Stimulated activated CD8-positive, alpha-beta memory T cell treated with anti-CD3 and anti-CD28 coated beads, Interleukin-2, amount 100 ng/mL, for 1 hour (primary cell): ENCODE results near the gene TSPAN32.
"Not testable (repeated sequence)": the region's sequence is repeated elsewhere in the genome, so short reads cannot be mapped to it uniquely, and the experiment has no call there.

Source experiments
- DNase-seq, 2 donors: peaks; one replicate each; pipeline ENCODE4 v3.0.0-alpha.2; 2020; ENCODE audit warnings: low read depth in 2 of 2

The TSPAN32 gene

DNA sequence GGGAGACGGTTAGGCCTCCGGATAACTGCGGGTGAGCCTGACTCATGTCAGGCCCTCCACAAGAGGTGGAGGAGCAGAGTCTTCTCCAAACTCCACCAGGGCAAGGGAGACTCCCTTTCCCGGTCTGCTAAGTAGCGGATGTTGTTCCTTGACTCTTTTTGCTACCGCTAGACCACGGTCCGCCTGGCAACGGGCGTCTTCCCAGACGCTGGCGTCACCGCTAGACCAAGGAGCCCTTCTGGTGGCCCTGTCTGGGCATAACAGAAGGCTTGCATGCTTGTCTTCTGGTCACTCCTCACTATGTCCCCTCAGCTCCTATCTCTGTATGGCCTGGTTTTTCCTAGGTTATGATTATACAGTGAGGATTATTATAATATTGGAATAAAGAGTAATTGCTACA, 15.5 kb upstream of the TSPAN32 start:
- not testable (repeated sequence) for DNase-seq

DNA sequence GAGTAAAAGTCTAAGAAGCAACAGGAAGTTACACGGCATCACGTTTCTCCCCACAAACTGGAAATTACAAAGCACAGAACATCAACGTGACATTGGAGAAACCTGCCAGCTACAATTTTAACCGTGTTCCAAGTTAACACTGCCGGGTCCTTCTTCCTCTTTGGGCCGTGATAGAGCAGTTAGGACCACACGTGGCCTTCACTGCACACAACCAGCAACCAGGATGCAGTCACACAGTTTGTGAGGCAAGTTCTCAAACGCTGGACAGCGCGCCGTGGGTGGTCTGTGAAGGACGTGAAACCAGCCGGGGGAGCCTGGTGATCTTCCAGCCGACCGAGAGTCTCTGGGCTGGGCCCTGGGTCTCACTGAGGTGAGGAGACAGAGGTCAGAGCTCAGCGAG, 14.7 kb upstream of the TSPAN32 start:
- no peak for DNase-seq

DNA sequence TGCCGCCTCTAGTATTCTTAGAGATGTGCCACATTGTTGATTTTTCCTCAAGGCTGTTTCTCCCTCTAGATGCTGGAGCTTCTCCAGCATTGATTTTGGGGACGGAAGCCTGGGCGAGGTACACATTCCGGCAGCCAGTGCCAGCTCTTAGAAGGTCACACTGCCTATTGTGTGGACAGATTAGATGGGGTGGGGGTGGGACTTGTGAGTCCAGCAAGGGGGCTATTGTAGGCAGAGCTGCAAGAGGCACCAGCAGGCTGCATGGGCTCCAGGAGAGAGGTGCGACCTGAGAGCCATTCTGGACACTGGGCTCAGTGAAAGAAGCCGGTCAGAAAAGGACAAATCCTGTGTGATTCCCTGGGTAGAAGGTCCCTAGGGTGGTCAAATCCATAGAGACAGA, 12.5 kb upstream of the TSPAN32 start:
- DNase-seq = no peak

DNA sequence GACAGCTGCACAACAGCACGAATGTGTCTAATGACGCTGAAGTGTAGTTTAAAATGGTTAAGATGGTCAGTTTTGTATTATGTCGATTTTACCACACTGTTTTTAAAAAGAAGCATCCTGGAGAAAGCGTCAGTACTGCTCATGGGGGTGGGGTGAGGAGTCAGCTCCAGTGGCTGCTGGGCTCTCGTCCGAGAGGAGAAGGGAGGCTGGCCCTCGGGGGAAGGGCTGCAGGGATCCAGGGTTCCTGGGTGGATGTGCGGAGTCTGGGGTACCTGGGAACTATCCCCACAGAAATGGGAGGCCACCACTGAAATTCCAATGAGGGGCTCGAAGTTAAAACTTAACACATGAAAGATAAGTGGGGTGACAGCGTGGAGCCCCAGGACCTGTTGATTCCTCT, 12.0 kb upstream of the TSPAN32 start:
- no peak for DNase-seq

DNA sequence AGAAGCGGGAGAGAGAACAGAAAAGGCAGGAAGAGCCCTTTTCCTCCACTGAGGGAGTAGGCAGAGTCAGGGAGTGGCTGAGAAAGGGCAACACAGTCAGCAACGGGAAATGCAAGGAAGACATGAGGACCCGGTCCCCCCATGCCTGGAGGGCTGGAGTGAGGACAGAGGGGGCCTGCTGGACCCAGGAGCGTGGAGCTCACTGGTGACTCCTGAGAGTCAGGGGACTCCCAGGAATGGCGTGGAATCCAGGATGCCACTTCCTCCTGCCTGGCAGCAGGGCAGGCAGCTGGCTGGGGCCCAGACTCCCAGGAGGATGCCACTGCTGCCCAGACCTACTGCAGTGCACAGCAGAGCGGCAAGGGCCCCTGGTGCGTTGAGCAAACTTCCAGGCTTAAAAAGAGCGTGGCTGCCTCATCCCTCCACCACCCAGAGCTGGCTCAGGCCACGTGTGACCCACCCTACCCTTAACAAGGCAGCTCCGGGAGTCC, 11.4 kb upstream of the TSPAN32 start:
- no peak for DNase-seq

DNA sequence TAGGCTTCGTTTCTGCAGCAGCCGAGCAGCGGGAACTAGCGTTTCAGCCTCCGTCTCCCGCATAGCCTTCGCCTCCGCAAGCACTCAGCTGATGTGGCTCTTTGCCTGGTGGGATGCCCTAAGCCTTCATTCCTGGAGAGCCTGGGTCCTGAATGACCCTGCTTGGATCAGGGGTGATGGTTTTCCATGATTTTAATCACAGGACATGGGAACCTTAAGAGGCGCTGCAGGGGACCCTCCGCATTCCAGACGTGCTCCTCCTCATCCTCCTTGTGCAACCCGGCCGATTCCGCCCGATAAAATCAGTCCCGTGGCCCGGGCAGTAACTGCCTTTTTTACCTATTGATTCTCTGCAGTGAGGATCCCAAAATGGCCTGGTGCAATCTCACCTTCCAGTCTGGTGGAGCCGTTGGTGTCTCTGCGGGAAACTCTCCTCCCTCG, 8.3 kb upstream of the TSPAN32 start:
- DNase-seq = no peak

DNA sequence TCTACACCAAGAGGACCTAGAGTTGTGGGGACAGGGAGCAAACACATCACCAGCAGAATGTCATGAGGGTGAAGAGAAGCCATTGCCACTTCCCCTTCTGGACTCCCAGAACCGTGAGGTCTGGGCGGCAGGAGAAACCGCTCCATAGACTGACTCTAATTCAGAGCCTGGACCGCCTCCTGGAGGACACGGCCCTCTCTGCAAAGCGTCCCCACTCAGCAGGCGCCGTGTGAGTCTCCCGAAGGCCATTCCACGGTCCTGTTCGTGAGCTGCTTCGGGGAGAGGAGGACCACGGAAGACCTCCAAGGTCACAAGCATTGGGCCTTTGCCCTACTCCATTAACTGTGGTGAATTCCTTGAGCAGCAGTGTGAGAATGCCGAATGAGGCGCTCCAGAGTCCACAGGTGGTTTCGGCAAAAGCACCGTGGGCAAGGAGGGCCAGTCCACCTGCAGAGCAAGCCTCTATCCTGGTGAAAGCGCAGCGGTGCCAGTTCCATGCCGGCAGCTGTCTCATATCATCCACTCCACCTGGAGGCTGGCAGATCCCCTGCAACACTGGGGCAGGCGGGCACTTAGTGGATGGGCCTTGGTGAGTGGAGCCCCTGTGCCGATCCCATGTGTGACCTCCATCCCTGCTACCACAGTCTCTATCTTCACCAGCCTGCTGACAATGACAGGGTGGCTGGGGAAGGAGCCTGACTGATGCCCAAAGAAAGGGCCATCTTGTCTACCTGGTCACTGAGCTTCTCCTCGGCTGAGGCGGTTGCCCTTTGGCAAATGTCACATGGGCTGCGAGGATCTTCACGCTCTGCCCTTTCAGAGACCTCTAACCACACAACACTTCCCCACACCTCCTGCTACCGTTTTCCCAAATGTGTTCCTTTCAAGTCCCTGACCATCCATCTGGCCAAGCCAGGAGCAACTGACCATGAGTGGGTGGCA, 7.6 kb upstream of the TSPAN32 start:
- no peak for DNase-seq

DNA sequence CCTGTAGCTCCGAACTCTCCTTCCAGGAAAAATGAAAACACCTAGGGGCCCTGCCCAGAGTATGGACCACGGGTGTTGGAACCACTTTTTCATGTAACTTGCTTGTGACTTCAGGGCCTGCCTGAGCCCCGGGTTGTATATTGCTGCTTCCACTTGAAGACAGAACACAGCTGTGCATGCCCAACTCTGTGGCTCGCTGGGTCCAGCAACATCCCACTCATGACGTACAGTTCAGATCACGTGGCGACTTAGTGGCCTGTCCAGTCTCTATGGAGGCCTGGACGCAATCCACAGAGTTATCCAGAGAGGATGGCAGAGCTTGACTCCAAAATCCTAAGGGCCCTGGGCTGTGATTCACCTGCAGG, 6.9 kb upstream of the TSPAN32 start:
- DNase-seq = no peak

DNA sequence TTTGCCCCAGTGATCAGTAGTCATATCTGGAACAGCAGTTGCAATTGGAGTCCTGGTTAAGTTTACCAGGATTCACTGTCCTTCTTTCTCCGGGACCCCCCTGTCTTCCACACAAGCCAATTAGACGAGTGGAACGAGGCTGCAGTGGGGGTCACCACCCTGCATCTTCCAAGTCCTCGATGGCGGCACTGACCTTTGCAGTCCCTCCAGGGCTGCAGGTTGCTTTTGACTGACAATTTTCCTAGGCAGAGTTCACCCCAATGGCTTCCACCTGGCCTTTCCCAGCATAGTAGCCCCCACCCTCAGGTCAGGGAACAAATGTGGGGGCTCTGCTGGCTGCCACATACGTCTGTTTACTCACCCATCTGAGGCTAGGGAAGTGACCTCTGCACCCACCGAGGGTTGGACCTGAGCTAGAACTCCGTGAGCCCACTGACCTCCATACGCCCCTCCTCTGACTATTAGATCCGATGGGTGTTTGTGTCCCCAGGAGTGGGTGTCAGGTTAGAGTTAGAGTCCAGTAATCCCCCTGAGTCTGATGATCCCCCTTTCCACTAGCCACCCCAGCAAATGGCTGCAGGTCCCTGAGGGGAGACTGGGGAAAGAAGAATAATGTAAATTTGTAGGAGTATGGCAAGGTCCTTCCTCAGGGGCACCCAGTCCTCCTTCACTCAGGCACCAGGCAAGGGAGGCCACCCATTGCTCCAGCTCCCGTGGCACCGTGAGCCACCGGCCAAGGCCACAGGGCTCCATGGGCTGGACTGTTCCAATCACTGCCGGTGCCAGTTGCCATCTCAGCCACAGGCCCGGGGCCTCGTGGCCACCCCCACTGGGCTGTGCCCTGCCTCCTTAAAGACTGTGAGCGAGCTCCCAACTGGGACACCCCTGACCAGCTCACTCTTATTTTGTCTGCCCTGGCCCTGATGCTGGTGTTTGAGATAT, 5.6 kb upstream of the TSPAN32 start:
- DNase-seq = no peak

DNA sequence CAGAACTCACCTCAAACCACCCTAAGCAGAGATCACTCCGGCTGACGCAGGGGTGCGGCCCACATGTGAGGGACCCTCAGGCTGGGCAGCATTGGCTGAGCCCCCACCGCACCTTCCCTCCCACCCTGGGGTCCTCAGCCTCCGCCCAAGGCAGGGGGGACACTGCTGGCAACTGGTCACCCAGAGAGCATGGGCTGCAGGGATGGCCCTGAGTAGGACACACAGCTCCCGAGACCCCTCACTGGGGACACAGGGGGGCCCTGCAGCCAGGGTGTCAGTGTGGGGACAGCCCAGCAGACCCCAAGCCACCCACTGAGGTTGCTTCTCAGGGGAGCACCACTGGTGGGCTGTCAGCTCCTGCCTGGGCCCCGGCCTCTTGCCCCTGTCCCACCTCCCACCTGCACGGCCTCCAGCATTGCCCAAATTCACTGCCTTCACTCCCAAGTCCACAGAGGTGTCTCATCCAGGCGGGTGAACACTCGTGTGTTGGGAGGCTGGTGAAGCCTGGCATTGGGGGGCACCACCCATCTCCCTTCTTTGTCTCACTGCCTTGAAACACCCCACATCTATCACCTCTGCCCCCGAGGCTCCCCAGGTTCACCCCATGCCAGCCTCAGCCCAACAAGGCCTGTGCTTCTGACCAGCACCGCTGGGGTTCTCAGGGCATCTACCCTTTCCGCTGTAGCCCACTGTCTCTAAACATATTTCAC, 4.7 kb upstream of the TSPAN32 start:
- no peak for DNase-seq

DNA sequence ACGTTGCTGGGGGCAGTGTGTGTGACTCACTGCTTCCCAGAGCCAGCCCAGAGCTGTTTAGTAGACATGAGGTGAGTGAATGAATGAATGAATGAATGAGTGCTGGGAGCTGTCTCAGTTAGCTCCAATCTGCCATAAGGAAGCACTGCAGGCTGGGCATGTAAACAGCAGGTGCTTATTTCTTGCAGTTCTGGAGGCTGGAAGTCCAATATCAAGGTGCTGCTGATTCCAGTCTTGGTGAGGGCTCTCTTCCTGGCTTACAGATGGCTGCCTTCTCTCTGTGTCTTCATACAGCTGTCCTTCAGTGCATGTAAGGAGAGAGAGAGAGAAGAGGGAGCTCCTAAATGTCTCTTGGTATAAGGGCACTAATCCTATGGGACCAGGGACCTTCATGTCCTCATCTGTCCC, 4.2 kb upstream of the TSPAN32 start:
- no peak for DNase-seq

DNA sequence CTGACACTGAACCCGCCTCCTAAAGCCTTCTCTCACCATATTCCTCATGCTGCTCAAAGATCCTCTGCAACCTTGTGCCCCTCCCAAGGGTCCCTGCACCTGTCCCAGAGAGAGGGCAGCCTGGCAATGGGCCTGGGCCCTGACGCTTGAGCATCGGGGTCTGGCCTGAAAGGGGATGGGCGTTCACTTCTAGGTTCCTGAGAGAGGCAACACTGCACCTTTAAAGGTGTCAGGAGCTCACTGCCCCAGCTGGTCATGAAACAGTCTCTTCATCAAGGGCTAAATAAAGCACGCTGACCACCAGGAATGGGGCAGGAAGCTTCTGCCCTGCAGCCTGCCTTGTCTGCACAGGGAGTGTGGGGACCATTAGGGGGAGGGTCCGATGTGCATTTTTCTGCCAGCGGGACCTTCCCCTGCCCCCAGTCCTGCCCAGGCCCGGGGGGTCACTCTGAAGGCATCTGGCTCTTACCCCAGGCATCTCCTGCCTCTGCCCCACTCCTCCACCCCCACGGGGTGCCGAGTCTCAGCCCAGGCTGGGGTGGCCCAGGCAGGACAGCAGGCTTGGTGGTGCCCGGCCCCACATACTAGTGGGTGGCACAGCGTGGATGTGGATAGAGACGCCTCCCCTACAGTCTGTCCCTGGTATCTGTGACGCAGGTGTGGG, 3.5 kb upstream of the TSPAN32 start:
- DNase-seq = no peak

DNA sequence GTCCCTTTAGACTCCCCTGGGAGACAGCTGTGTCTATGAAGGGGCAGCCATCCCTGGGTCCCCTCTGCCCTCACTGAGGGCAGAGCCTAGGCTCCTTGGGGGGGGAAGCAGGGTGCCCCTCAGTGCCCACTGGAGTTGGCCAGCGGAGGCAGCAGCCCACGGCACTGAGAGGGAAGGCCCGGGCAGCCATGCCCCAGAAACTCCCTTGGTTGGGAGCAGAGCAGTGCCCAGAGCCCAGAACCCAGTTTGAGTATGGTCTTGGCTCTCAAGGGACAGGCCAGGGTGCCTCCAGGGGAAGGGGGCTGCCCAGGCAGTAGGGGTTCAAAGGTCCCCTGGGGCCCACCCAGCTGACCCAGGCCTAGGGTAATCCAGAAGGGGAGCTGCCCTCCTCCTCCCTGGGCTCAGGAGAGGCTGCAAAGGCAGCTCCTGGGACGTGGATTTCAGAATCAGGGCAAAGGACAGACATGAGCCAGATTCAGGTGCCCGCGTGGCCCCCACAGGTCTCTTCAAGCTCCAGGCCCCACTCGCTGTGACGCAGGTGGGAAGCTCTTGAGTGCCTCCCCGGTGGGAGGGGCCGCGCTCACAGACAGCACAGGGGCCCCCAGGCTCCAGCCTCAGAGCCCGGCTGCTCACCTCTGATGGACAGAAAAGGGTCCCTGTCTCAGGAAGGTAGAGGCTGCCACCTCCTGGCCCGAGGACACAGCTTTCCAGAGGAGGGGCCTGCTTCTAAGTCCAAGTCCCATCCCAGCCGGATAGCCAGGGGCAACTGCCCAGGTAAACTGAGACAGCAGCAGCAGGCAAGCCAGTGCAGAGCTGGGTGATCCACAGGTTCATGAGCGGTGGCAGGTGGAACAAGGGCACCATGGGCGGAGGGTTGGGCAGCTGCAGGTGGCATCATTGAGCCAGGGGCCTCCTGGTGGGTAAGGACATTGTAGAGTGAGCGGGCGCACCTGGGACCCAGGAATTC, 2.7 kb upstream of the TSPAN32 start:
- no peak for DNase-seq

DNA sequence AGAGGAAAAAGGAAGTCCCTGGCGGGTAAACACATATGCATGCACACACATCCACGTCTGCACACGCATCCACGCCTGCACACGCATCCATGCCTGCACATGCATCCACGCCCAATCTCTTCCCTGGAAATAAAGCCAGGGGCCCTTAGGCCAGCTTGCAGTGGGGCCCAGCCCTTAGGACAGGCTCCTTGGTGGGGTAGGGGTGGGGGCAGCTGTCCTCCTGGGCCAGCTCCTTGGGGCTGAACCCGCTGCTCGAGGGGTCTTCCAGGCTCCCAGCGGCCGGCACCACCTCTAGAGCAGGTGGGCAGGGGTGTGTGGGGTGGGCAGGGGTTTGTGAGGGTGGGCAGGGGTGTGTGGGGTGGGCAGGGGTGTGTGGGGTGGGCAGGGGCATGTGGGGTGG, 2.0 kb upstream of the TSPAN32 start:
- DNase-seq = no peak

DNA sequence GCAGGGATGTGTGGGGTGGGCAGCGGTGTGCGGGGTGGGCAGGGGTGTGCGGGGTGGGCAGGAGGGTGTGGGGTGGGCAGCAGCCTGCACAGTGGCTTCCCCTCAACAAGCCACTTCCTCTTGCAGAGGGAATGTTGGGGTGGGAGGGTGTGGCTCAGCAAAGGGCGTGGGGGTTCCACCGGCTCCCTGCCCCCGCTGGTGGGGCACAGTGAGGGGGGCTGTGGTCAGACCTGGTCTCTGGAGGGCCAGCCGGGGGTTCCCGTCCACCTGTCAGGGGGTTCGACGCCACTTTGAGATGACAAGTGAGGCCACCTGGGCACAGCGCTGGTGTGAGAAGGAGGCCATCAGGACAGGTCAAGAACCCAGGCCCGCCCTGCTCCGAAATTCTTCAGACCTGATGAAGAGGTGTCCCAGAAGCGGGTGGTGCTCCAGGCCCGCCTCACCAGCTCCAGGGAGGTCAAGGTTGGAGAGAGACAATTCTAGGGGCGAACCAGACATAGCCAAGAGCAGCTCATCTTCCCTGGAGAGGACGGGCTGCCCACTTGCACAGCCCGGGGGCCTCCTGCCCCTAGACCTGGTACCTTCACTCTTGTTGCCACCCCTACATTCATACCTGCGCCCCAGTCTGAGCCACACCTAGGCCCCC, 1.4 kb upstream of the TSPAN32 start:
- no peak for DNase-seq

DNA sequence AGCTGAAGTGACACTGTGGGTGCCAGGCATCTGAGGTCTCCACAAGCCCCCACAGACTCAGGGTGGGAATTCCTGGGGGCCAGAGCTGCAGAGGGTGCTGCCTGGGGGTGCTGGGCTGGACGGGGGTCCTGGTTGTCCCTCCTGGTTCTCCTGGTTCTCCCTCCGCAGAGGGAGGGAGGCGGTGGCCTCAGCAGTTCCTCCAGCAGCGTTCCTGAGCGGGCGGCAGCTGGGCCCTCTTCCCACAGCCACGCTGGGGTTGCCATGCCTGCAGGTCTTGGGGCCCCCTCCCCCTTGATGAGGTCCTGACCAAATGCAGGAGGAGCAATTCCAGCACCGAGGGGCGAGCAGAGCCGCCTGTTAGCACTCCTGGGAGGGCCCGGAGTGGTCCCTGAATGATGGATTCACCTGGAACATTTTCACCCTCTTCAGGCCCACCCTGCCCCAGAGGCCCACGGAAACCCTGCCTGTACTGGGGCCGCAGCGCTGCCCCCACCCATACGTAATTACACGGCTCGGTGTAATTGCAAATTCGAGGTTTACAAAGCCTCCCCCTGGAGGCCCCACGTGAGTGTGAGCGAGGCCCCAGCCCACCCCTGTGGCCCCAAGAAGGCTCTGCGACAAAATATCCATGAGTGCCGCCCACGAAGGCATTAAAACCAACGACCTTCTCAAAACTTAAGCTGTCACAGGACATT, 730 bp upstream of the TSPAN32 start:
- no peak for DNase-seq

DNA sequence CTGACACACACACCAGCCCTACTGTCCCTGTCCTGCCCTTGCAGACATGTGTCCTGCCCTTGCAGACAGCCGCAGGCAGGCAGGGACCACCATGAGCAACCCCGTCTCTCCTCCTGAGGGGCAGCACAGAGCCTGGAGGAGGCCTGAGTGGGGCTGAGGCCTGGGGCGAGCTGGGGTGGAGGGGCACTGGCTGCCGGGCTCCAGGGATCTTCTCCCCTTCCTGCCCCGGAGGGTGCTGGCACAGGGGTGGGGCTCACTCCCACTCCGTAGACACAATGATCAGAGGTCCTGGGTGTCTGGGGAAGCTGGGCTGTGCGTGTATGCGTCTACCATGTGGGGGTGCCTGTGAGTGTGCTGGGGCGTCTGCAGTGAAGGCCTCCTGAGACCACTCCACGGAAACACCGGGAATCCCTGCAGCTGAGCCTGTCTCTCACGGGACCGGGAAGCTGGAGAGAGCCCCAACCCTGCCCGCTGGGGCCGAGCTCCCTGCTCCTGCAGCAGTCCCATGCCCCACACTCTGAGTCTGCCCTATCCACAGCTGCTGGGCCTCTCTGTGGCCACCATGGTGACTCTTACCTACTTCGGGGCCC, 588 bp downstream of the TSPAN32 start:
- no peak for DNase-seq

DNA sequence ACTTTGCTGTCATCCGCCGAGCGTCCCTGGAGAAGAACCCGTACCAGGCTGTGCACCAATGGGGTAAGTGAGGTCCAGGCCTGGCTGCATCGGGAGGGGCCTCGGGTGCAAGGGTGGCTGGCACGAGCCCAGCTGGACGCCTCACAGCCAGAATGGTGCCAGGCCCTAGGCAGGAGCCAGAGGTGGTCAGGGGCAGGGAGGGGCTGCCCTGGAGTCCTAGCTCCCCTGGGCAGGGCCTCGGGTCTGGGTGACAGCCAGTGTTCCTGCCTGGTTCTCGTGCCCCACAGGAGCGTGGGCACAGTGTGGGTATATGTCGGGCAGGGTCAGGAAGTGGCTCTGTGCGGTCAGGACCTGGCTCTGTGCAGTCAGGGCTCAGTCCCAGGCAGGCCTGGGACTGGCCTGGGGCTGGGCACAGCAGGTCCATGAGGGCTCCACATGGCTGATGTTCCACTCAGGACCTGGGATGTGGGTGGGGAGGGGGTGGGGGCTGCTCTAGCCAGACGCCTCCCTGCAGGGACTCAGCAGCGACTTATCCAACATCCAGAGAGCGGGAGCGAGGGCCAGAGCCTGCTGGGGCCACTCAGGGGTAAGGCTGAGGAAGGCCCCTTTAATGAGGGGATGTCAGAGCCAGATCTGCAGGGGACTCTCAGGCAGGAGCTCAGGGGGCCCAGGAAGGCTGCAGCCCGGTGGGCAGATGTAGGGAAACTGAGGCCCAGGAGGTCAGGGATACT, 1.2 kb downstream of the TSPAN32 start:
- DNase-seq = no peak
